Adrenal gland (tissue), 5 donors: ENCODE measurements around the gene ZNF831.

Experiments used
- POLR2A ChIP-seq, 2 donors: fragments of 450-650 bp; IDR thresholded peaks; one replicate each; pipeline ENCODE4 v1.6.1; 2017; ENCODE audit warnings: antibody characterized with exemption in 2 of 2, mild to moderate bottlenecking in 2 of 2, moderate library complexity in 1 of 2
- TF ChIP-seq, protein P1 (sequence below), 6 experiments: fragments of 450-650 bp in 4 of 6; fragments of 200-600 bp in 2 of 6; sonication (generic) in 1 of 6; IDR thresholded peaks; 1 replicate in 5 of 6; 2 replicates in 1 of 6; pipeline versions ENCODE4 v1.5.1 to v1.8.0; 2016 to 2021; ENCODE audit warnings: antibody characterized with exemption in 6 of 6, mild to moderate bottlenecking in 2 of 6, moderate library complexity in 1 of 6
- donor health status: DM: no; HTN: no; CAD: no.

- TF ChIP-seq, protein P1, sequence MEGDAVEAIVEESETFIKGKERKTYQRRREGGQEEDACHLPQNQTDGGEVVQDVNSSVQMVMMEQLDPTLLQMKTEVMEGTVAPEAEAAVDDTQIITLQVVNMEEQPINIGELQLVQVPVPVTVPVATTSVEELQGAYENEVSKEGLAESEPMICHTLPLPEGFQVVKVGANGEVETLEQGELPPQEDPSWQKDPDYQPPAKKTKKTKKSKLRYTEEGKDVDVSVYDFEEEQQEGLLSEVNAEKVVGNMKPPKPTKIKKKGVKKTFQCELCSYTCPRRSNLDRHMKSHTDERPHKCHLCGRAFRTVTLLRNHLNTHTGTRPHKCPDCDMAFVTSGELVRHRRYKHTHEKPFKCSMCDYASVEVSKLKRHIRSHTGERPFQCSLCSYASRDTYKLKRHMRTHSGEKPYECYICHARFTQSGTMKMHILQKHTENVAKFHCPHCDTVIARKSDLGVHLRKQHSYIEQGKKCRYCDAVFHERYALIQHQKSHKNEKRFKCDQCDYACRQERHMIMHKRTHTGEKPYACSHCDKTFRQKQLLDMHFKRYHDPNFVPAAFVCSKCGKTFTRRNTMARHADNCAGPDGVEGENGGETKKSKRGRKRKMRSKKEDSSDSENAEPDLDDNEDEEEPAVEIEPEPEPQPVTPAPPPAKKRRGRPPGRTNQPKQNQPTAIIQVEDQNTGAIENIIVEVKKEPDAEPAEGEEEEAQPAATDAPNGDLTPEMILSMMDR (IDR thresholded peaks at IDR 0.05): no peak
- TF ChIP-seq POLR2A (IDR thresholded peaks at IDR 0.05): no peak
Measured at GRCh38 chr20:59297686-59298085, 134.1 kb downstream of the ZNF831 start.
